Esophagus squamous epithelium (tissue), 4 donors: Measurements from ENCODE around the gene PFKFB3.

Experiments used
- POLR2A ChIP-seq, 4 donors: fragments of 450-650 bp; IDR thresholded peaks; one replicate each; pipeline ENCODE4 v1.6.1; 2017; ENCODE audit warnings: antibody characterized with exemption in 4 of 4, mild to moderate bottlenecking in 4 of 4, moderate library complexity in 3 of 4
- TF ChIP-seq, protein P1 (sequence below), 6 experiments: fragments of 450-650 bp in 4 of 6; fragments of 200-600 bp in 2 of 6; sonication (generic) in 2 of 6; IDR thresholded peaks; one replicate each; pipeline ENCODE4 v1.5.1; 2016 to 2019; ENCODE audit warnings: antibody characterized with exemption in 6 of 6, mild to moderate bottlenecking in 4 of 6, moderate library complexity in 4 of 6

DNA sequence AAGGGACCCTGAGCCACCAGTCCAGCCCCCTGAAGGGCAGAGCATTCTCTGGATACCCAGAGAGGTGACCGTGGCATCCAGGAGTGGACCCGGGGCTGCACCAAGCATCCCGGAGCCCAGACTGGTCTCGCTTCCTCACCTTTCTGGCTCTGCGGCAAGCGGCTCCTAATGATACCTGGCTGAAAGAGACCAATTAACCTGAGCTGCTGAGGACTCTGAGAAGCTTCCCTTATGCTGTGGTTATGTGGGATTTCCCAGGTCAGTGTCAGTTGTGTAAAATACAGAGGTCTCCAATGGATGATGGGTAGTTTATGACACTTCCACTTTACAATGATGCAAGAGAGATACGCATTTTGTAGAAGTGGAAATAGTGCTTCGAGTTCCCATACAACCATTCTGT lies 51.5 kb downstream of the PFKFB3 start:
- TF ChIP-seq, protein P1, sequence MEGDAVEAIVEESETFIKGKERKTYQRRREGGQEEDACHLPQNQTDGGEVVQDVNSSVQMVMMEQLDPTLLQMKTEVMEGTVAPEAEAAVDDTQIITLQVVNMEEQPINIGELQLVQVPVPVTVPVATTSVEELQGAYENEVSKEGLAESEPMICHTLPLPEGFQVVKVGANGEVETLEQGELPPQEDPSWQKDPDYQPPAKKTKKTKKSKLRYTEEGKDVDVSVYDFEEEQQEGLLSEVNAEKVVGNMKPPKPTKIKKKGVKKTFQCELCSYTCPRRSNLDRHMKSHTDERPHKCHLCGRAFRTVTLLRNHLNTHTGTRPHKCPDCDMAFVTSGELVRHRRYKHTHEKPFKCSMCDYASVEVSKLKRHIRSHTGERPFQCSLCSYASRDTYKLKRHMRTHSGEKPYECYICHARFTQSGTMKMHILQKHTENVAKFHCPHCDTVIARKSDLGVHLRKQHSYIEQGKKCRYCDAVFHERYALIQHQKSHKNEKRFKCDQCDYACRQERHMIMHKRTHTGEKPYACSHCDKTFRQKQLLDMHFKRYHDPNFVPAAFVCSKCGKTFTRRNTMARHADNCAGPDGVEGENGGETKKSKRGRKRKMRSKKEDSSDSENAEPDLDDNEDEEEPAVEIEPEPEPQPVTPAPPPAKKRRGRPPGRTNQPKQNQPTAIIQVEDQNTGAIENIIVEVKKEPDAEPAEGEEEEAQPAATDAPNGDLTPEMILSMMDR (IDR thresholded peaks at IDR 0.05), result no peak
- no peak for TF ChIP-seq POLR2A (IDR thresholded peaks at IDR 0.05)
